ENCODE results near the gene ARL8A. TPM values are rescaled to one million over a fixed set of nuclear protein-coding genes. Genes with fewer than 3 reads are reported as not detected.
A peak's percentile ranks its signal among the peaks of the same experiment; 100 is the strongest.
"Not testable (repeated sequence)": the region's sequence is repeated elsewhere in the genome, so short reads cannot be mapped to it uniquely, and the experiment has no call there.

The ARL8A gene
- total RNA-seq, 2 experiments from 2014 or later = 62.4 to 63.8 TPM

- CTCF ChIA-PET = interaction anchor here (0.9 to 3.7 kb wide), 8 partner anchors 11 to 132 kb away, joined by 3 to 20 read pairs (median 4); partner anchors contain the start of gene PTPN7
- H3K27me3 Mint-ChIP-seq = peaks cover 6% of the 10 kb centered on the region
- DNase-seq = peak; percentile 71
- H3K9me3 Mint-ChIP-seq = no peaks in the 10 kb centered on the region
- H3K4me1 Mint-ChIP-seq = peaks cover 3% of the 10 kb centered on the region
- H3K36me3 Mint-ChIP-seq (ENCODE audit: low read depth) = no peaks in the 10 kb centered on the region
- no peak overlapping the region for H3K27ac Mint-ChIP-seq
- POLR2A ChIA-PET = interaction anchor here (2.0 kb wide), 1 partner anchor 25 kb away, joined by 7 read pairs; the partner anchor contains the start of gene PTPN7
- no peak overlapping the region for H3K4me3 Mint-ChIP-seq
These were observed 40.4 kb upstream of the ARL8A start for GRCh38 chr1:202184750-202185460.

GRCh38 chr1:202182040-202182877, 37.7 kb upstream of the ARL8A start:
- ChIA-PET CTCF (interaction anchor here (0.5 to 3.7 kb wide), 5 partner anchors 11 to 189 kb away, joined by 3 to 20 read pairs (median 5); partner anchors contain the start of genes LGR6 and PTPN7), POLR2A (interaction anchor here (2.0 kb wide), 1 partner anchor 22 kb away, joined by 7 read pairs; the partner anchor contains the start of gene PTPN7)
- Mint-ChIP-seq H3K36me3 (ENCODE audit: low read depth) (no peaks in the 10 kb centered on the region), H3K9me3 (no peaks in the 10 kb centered on the region), H3K4me1 (peaks cover 3% of the 10 kb centered on the region), H3K4me3 (no peak overlapping the region), H3K27me3 (peaks cover 6% of the 10 kb centered on the region), H3K27ac (no peak overlapping the region)
- no peak for DNase-seq

- peaks cover 3% of the 10 kb centered on the region for H3K4me1 Mint-ChIP-seq
- H3K9me3 Mint-ChIP-seq = no peaks in the 10 kb centered on the region
- H3K36me3 Mint-ChIP-seq (ENCODE audit: low read depth) = no peaks in the 10 kb centered on the region
- CTCF ChIA-PET = interaction anchor here (2.8 to 3.2 kb wide), 3 partner anchors 8 to 27 kb away, joined by 11 to 13 read pairs (median 12); partner anchors contain the start of gene LGR6
- H3K27me3 Mint-ChIP-seq = peaks cover 6% of the 10 kb centered on the region
- no peak overlapping the region for H3K4me3 Mint-ChIP-seq
- no peak for DNase-seq
- POLR2A ChIA-PET = no interaction called here
- H3K27ac Mint-ChIP-seq = no peak overlapping the region
These were observed 37.0 kb upstream of the ARL8A start for GRCh38 chr1:202181586-202181985.

GRCh38 chr1:202180751-202181139, 36.2 kb upstream of the ARL8A start:
- H3K9me3 Mint-ChIP-seq; DNase-seq; H3K4me1 Mint-ChIP-seq; H3K36me3 Mint-ChIP-seq (ENCODE audit: low read depth); H3K27ac Mint-ChIP-seq; H3K27me3 Mint-ChIP-seq; H3K4me3 Mint-ChIP-seq: not testable (repeated sequence)
- ChIA-PET CTCF (interaction anchor here (2.8 to 3.2 kb wide), 3 partner anchors 9 to 26 kb away, joined by 11 to 13 read pairs (median 12); partner anchors contain the start of gene LGR6), POLR2A (interaction anchor here (0.9 to 1.6 kb wide), 2 partner anchors 9 to 10 kb away, joined by 3 to 4 read pairs; no protein-coding TSS in a partner anchor)

- no peaks in the 10 kb centered on the region for H3K36me3 Mint-ChIP-seq (ENCODE audit: low read depth)
- POLR2A ChIA-PET = interaction anchor here (0.9 to 1.7 kb wide), 6 partner anchors 9 to 24 kb away, joined by 3 to 6 read pairs (median 4); partner anchors contain the start of gene PTPN7
- CTCF ChIA-PET = interaction anchor here (1.0 to 3.2 kb wide), 4 partner anchors 9 to 25 kb away, joined by 4 to 13 read pairs (median 12); partner anchors contain the start of gene LGR6
- peaks cover 3% of the 10 kb centered on the region for H3K4me1 Mint-ChIP-seq
- H3K4me3 Mint-ChIP-seq = no peak overlapping the region
- no peak for DNase-seq
- peaks cover 6% of the 10 kb centered on the region for H3K27me3 Mint-ChIP-seq
- H3K9me3 Mint-ChIP-seq = no peaks in the 10 kb centered on the region
- no peak overlapping the region for H3K27ac Mint-ChIP-seq
These were observed 35.6 kb upstream of the ARL8A start for GRCh38 chr1:202179828-202180750.

- Mint-ChIP-seq H3K4me1 (no peaks in the 10 kb centered on the region), H3K36me3 (ENCODE audit: low read depth) (no peaks in the 10 kb centered on the region), H3K4me3 (no peak overlapping the region), H3K9me3 (no peaks in the 10 kb centered on the region), H3K27me3 (no peaks in the 10 kb centered on the region), H3K27ac (no peak overlapping the region)
- POLR2A ChIA-PET = no interaction called here
- CTCF ChIA-PET = interaction anchor here (1.6 kb wide), 1 partner anchor 22 kb away, joined by 8 read pairs; no protein-coding TSS in a partner anchor
- no peak for DNase-seq
These were observed 32.7 kb upstream of the ARL8A start for GRCh38 chr1:202176949-202177927.

- POLR2A ChIA-PET = interaction anchor here (1.0 to 2.5 kb wide), 4 partner anchors 9 to 28 kb away, joined by 3 to 14 read pairs (median 6); partner anchors contain the start of gene PTPN7
- DNase-seq = no peak
- H3K36me3 Mint-ChIP-seq (ENCODE audit: low read depth) = no peaks in the 10 kb centered on the region
These were observed 29.5 kb upstream of the ARL8A start for GRCh38 chr1:202173993-202174392.

GRCh38 chr1:202172015-202172355, 27.4 kb upstream of the ARL8A start:
- no peaks in the 10 kb centered on the region for H3K36me3 Mint-ChIP-seq (ENCODE audit: low read depth)
- H3K4me1 Mint-ChIP-seq = peaks cover 11% of the 10 kb centered on the region
- ChIA-PET CTCF (interaction anchor here (1.1 kb wide), 1 partner anchor 12 kb away, joined by 4 read pairs; the partner anchor contains the start of gene PTPN7), POLR2A (no interaction called here)
- H3K9me3 Mint-ChIP-seq = no peaks in the 10 kb centered on the region
- H3K4me3 Mint-ChIP-seq = no peak overlapping the region
- no peaks in the 10 kb centered on the region for H3K27me3 Mint-ChIP-seq
- H3K27ac Mint-ChIP-seq = no peak overlapping the region
- no peak for DNase-seq

More at GRCh38 chr1:202173993-202174392, 29.5 kb upstream of the ARL8A start:
- Mint-ChIP-seq H3K9me3 (no peaks in the 10 kb centered on the region), H3K4me3 (no peak overlapping the region), H3K27me3 (no peaks in the 10 kb centered on the region), H3K4me1 (peaks cover 8% of the 10 kb centered on the region), H3K27ac (no peak overlapping the region)
- CTCF ChIA-PET = interaction anchor here (1.0 to 2.4 kb wide), 4 partner anchors 11 to 142 kb away, joined by 3 to 9 read pairs (median 4); no protein-coding TSS in a partner anchor

- no peaks in the 10 kb centered on the region for H3K36me3 Mint-ChIP-seq (ENCODE audit: low read depth)
- ChIA-PET POLR2A (interaction anchor here (1.2 to 1.5 kb wide), 2 partner anchors 9 to 21 kb away, joined by 3 to 4 read pairs; no protein-coding TSS in a partner anchor), CTCF (interaction anchor here (1.1 to 1.9 kb wide), 2 partner anchors 11 to 17 kb away, joined by 4 to 11 read pairs; partner anchors contain the start of gene PTPN7)
- H3K4me1 Mint-ChIP-seq = peaks cover 16% of the 10 kb centered on the region
- H3K27ac Mint-ChIP-seq = no peak overlapping the region
- no peak overlapping the region for H3K4me3 Mint-ChIP-seq
- no peaks in the 10 kb centered on the region for H3K9me3 Mint-ChIP-seq
- H3K27me3 Mint-ChIP-seq = no peaks in the 10 kb centered on the region
- DNase-seq = no peak
These were observed 26.9 kb upstream of the ARL8A start for GRCh38 chr1:202171292-202172014.

GRCh38 chr1:202170726-202171125, 26.2 kb upstream of the ARL8A start:
- H3K27ac Mint-ChIP-seq = no peak overlapping the region
- no peaks in the 10 kb centered on the region for H3K36me3 Mint-ChIP-seq (ENCODE audit: low read depth)
- DNase-seq = no peak
- no peaks in the 10 kb centered on the region for H3K9me3 Mint-ChIP-seq
- ChIA-PET POLR2A (interaction anchor here (1.2 to 1.5 kb wide), 2 partner anchors 10 to 21 kb away, joined by 3 to 4 read pairs; no protein-coding TSS in a partner anchor), CTCF (interaction anchor here (1.6 to 1.9 kb wide), 2 partner anchors 11 to 16 kb away, joined by 8 to 11 read pairs; partner anchors contain the start of gene PTPN7)
- no peaks in the 10 kb centered on the region for H3K27me3 Mint-ChIP-seq
- H3K4me3 Mint-ChIP-seq = no peak overlapping the region
- H3K4me1 Mint-ChIP-seq = peaks cover 23% of the 10 kb centered on the region

Data from activated CD4-positive, alpha-beta memory T cell treated with anti-CD3 and anti-CD28 coated beads, Interleukin-2, amount 10 ng/mL, durations not matched to agents 7 days and 5 days (primary cell).